Body of pancreas (tissue), 4 donors: ENCODE data around the gene KRTAP10-4. TPM values are rescaled to one million over a fixed set of nuclear protein-coding genes. Genes with fewer than 3 reads are reported as not detected.

Source experiments
- ATAC-seq: fragments of 150-250 bp; one replicate; pipeline ENCODE4 v1.9.1; 2016
- DNase-seq, 4 donors: peaks; one replicate each; pipeline ENCODE4 v3.0.0-alpha.2; 2019
- H3K27ac ChIP-seq, 4 donors: fragments of 200-600 bp; sonication (generic); 1 replicate in 3 of 4; 2 replicates in 1 of 4; pipeline versions ENCODE4 v1.5.1 to v1.6.1; 2016 to 2019; ENCODE audit warnings: mild to moderate bottlenecking in 1 of 4, mixed read lengths in 1 of 4, moderate library complexity in 1 of 4
- H3K27me3 ChIP-seq, 2 donors: fragments of 200-600 bp; sonication (generic); one replicate each; pipeline ENCODE4 v1.6.0; 2016; ENCODE audit warnings: mild to moderate bottlenecking in 1 of 2
- H3K36me3 ChIP-seq, 2 donors: fragments of 200-600 bp; sonication (generic); replicated peaks in 1 of 2; 2 replicates each; pipeline ENCODE4 v1.5.1; 2016; ENCODE audit warnings: low read depth in 2 of 2; ENCODE audit not compliant: insufficient read depth in 1 of 2
- H3K4me1 ChIP-seq: fragments of 200-600 bp; sonication (generic); one replicate; pipeline ENCODE4 v1.6.0; 2016
- H3K4me3 ChIP-seq, 2 donors: fragments of 200-600 bp; sonication (generic); 1 replicate in 1 of 2; 2 replicates in 1 of 2; pipeline ENCODE4 v1.5.1; 2016 to 2019
- H3K9me3 ChIP-seq, 3 donors: fragments of 200-600 bp; sonication (generic); 1 replicate in 2 of 3; 2 replicates in 1 of 3; pipeline ENCODE4 v1.5.1; 2016
- CTCF ChIP-seq, 7 experiments: fragments of 450-650 bp in 4 of 7; fragments of 200-600 bp in 3 of 7; sonication (generic) in 3 of 7; IDR thresholded peaks; one replicate each; pipeline ENCODE4 v1.5.1; 2016 to 2019; ENCODE audit warnings: antibody characterized with exemption in 7 of 7
- POLR2A ChIP-seq, 3 donors: fragments of 450-650 bp; IDR thresholded peaks; one replicate each; pipeline ENCODE4 v1.6.1; 2016; ENCODE audit warnings: antibody characterized with exemption in 3 of 3, mild to moderate bottlenecking in 2 of 3
- WGBS, 2 donors: methylation state at CpG; one replicate each; pipeline ENCODE4 v1.1.5; 2017; 5-methylcytosine and 5-hydroxymethylcytosine counted together
- intact Hi-C: fragments of 100-400 bp; cut with DNase I; formaldehyde crosslinking; loops from one replicate; pipeline ENCODE4 v1.15.1; 2023
- total RNA-seq, 2 donors: library from RNA; depleted of rRNA; stranded (reverse); fragments of >200 nt; gene quantifications; one replicate each; pipeline ENCODE4 v1.1.0, GENCODE V29; 2016

Gene KRTAP10-4
- total RNA-seq, 2 donors from 2014 or later, result not detected

- ATAC-seq, result no peak
- no peak overlapping the region for H3K27ac ChIP-seq
- TF ChIP-seq POLR2A (IDR thresholded peaks at IDR 0.05) (no peak), CTCF (IDR thresholded peaks at IDR 0.05) (no peak)
- no peaks in the 10 kb centered on the region for H3K9me3 ChIP-seq
- H3K36me3 ChIP-seq, result no peaks in the 10 kb centered on the region
- no peak for DNase-seq
- H3K27me3 ChIP-seq, result no peaks in the 10 kb centered on the region
- no peak overlapping the region for H3K4me3 ChIP-seq
- intact Hi-C loops, result no loop called here
- 66 to 73% methylated on average over 11 of the region's 11 CpGs for WGBS, 2 donors
- no peaks in the 10 kb centered on the region for H3K4me1 ChIP-seq
These were observed 32.7 kb upstream of the KRTAP10-4 start for GRCh38 chr21:44540741-44541288.

GRCh38 chr21:44542716-44543115, 30.8 kb upstream of the KRTAP10-4 start:
- Histone ChIP-seq H3K27me3 (peaks cover 0 to 1% of the 10 kb centered on the region in 2 donors), H3K4me3 (no peak overlapping the region), H3K36me3 (no peaks in the 10 kb centered on the region), H3K27ac (no peak overlapping the region), H3K9me3 (peaks cover 0 to 5% (median 0%) of the 10 kb centered on the region in 3 donors), H3K4me1 (no peaks in the 10 kb centered on the region)
- intact Hi-C loops, result no loop called here
- DNase-seq, result no peak
- TF ChIP-seq POLR2A (IDR thresholded peaks at IDR 0.05) (no peak), CTCF (IDR thresholded peaks at IDR 0.05) (no peak)
- ATAC-seq, result no peak
- WGBS, 2 donors, result 56 to 72% methylated on average over 1 of the region's 1 CpG

- no peaks in the 10 kb centered on the region for H3K4me1 ChIP-seq
- no peak for ATAC-seq
- H3K9me3 ChIP-seq, result peaks cover 0 to 5% (median 0%) of the 10 kb centered on the region in 3 donors
- TF ChIP-seq CTCF (IDR thresholded peaks at IDR 0.05), result no peak
- no peak for TF ChIP-seq POLR2A (IDR thresholded peaks at IDR 0.05)
- no peak overlapping the region for H3K27ac ChIP-seq
- intact Hi-C loops, result no loop called here
- no peak for DNase-seq
- H3K27me3 ChIP-seq, result peaks cover 0 to 3% of the 10 kb centered on the region in 2 donors
- 55 to 64% methylated on average over 3 of the region's 3 CpGs for WGBS, 2 donors
- H3K36me3 ChIP-seq, result no peaks in the 10 kb centered on the region
- no peak overlapping the region for H3K4me3 ChIP-seq
These were observed 29.0 kb upstream of the KRTAP10-4 start for GRCh38 chr21:44544566-44544965.

GRCh38 chr21:44547656-44548331, 25.7 kb upstream of the KRTAP10-4 start:
- ATAC-seq (no peak), DNase-seq (no peak)
- Histone ChIP-seq H3K27me3 (peaks cover 0 to 3% of the 10 kb centered on the region in 2 donors), H3K4me1 (no peaks in the 10 kb centered on the region), H3K36me3 (no peaks in the 10 kb centered on the region), H3K27ac (no peak overlapping the region), H3K9me3 (peaks cover 0 to 5% (median 0%) of the 10 kb centered on the region in 3 donors), H3K4me3 (no peak overlapping the region)
- WGBS, 2 donors, result 35 to 46% methylated on average over 5 of the region's 5 CpGs
- TF ChIP-seq POLR2A (IDR thresholded peaks at IDR 0.05) (no peak), CTCF (IDR thresholded peaks at IDR 0.05) (no peak)
- intact Hi-C loops, result no loop called here

GRCh38 chr21:44548381-44548780, 25.1 kb upstream of the KRTAP10-4 start:
- H3K9me3 ChIP-seq, result peaks cover 0 to 5% (median 0%) of the 10 kb centered on the region in 3 donors
- no peak overlapping the region for H3K27ac ChIP-seq
- peaks cover 0 to 3% of the 10 kb centered on the region in 2 donors for H3K27me3 ChIP-seq
- no peak overlapping the region for H3K4me3 ChIP-seq
- H3K36me3 ChIP-seq, result no peaks in the 10 kb centered on the region
- DNase-seq (no peak), ATAC-seq (no peak)
- TF ChIP-seq CTCF (IDR thresholded peaks at IDR 0.05), result no peak
- TF ChIP-seq POLR2A (IDR thresholded peaks at IDR 0.05), result no peak
- no peaks in the 10 kb centered on the region for H3K4me1 ChIP-seq
- intact Hi-C loops, result no loop called here
- 39 to 50% methylated on average over 13 of the region's 13 CpGs for WGBS, 2 donors
